Endodermal cell (in vitro differentiated cells): ENCODE data around the gene LRP5. TPM values are rescaled to one million over a fixed set of nuclear protein-coding genes. Genes with fewer than 3 reads are reported as not detected.
A peak's percentile ranks its signal among the peaks of the same experiment; 100 is the strongest.

Source experiments
- DNase-seq: peaks from one replicate; pipeline ENCODE4 v3.0.0-alpha.2; 2017
- H3K27ac ChIP-seq: 2 replicates; pipeline ENCODE4 v1.5.1; 2013; ENCODE audit warnings: mild to moderate bottlenecking, low read depth, low read length, moderate library complexity
- H3K27me3 ChIP-seq: 2 replicates; pipeline ENCODE4 v1.6.1; 2013; ENCODE audit warnings: mild to moderate bottlenecking, low read length, moderate library complexity; ENCODE audit not compliant: insufficient read depth, control insufficient read depth, poor library complexity, severe bottlenecking
- H3K36me3 ChIP-seq: 2 replicates; pipeline ENCODE4 v1.7.0; 2013; ENCODE audit warnings: mild to moderate bottlenecking, low read length, moderate library complexity; ENCODE audit not compliant: control insufficient read depth, insufficient read depth
- H3K4me1 ChIP-seq: one replicate; pipeline ENCODE4 v1.7.0; 2013; ENCODE audit warnings: low read length; ENCODE audit not compliant: control insufficient read depth, insufficient read depth
- H3K4me3 ChIP-seq: 2 replicates; pipeline ENCODE4 v1.5.1; 2013; ENCODE audit warnings: mild to moderate bottlenecking, low read length, moderate library complexity
- H3K9ac ChIP-seq: 2 replicates; pipeline ENCODE4 v1.6.1; 2013; ENCODE audit warnings: mild to moderate bottlenecking, low read length, moderate library complexity; ENCODE audit not compliant: poor library complexity, severe bottlenecking; ENCODE audit errors: extremely low read depth
- H3K9me3 ChIP-seq: 2 replicates; pipeline ENCODE4 v1.6.1; 2013; ENCODE audit warnings: mild to moderate bottlenecking, low read length, moderate library complexity; ENCODE audit not compliant: control insufficient read depth
- H3K27ac Mint-ChIP-seq: 2 replicates; pipeline ENCODE4 v1.8.0; 2020; ENCODE audit warnings: mixed read lengths
- H3K27me3 Mint-ChIP-seq: 2 replicates; pipeline ENCODE4 v1.8.0; 2021; ENCODE audit warnings: mild to moderate bottlenecking, mixed read lengths; ENCODE audit not compliant: insufficient read depth
- H3K36me3 Mint-ChIP-seq: 2 replicates; pipeline ENCODE4 v1.8.0; 2020; ENCODE audit warnings: low read depth, mixed read lengths
- H3K4me1 Mint-ChIP-seq: 2 replicates; pipeline ENCODE4 v1.8.0; 2020; ENCODE audit warnings: mixed read lengths
- H3K4me3 Mint-ChIP-seq: 2 replicates; pipeline ENCODE4 v1.8.0; 2020; ENCODE audit warnings: mild to moderate bottlenecking, moderate library complexity, mixed read lengths
- H3K9me3 Mint-ChIP-seq: 2 replicates; pipeline ENCODE4 v1.8.0; 2020; ENCODE audit warnings: mild to moderate bottlenecking, mixed read lengths
- CTCF ChIP-seq: fragments of 200-600 bp; sonication (generic); conservative IDR thresholded peaks from 2 replicates; pipeline ENCODE4 v1.5.0; 2021; ENCODE audit warnings: antibody characterized with exemption, mild to moderate bottlenecking
- WGBS, 2 experiments: methylation state at CpG; one replicate each; pipeline versions ENCODE4 v1.1.5 to v1.1.7; 2013; ENCODE audit warnings: missing lambda C conversion rate in 2 of 2, mixed read lengths in 1 of 2; ENCODE audit not compliant: insufficient coverage in 1 of 2, insufficient read length in 1 of 2; 5-methylcytosine and 5-hydroxymethylcytosine counted together
- total RNA-seq, 2 donors: library from RNA; stranded (reverse); fragmentation: NEBNext Ultra II Directional in 1 of 2; extraction: Animal tissue kit (Norgen Biotek cat#: 25700) in 1 of 2; gene quantifications; 2 replicates in 1 of 2; 3 replicates in 1 of 2; pipeline ENCODE4 v1.2.1, GENCODE V29; 2021

LRP5 gene
- total RNA-seq, 2 donors from 2014 or later, result 58.2 to 64.1 TPM

GRCh38 chr11:68460741-68461574, 148.6 kb downstream of the LRP5 start, which contains the start of gene PPP6R3:
TSS of gene PPP6R3 (plus strand) at chr11:68460752. CDS start at chr11:68537665, 76,913 bp downstream.
- TF ChIP-seq CTCF, result no peak
- no peaks in the 10 kb centered on the region for H3K9me3 ChIP-seq
- Mint-ChIP-seq H3K27me3 (no peaks in the 10 kb centered on the region), H3K9me3 (no peaks in the 10 kb centered on the region), H3K4me1 (peaks cover 22% of the 10 kb centered on the region), H3K4me3 (peak within 1 kb of the TSS; percentile 83), H3K36me3 (peaks cover 3% of the 10 kb centered on the region), H3K27ac (peak within 1 kb of the TSS; percentile 97)
- peak within 1 kb of the TSS; percentile 96 for H3K27ac ChIP-seq
- DNase-seq, result peak; percentile 74
- H3K4me3 ChIP-seq, result peak within 1 kb of the TSS; percentile 100
- H3K27me3 ChIP-seq, result no peaks in the 10 kb centered on the region
- 0% methylated on average over 36 to 92 of the region's 92 CpGs for WGBS, 2 experiments
- peaks cover 11% of the 10 kb centered on the region for H3K36me3 ChIP-seq
- peaks cover 6% of the 10 kb centered on the region for H3K4me1 ChIP-seq
- H3K9ac ChIP-seq, result peak within 1 kb of the TSS; percentile 88

GRCh38 chr11:68461575-68461917, 149.2 kb downstream of the LRP5 start:
- peak overlapping the region; percentile 100 for H3K4me3 ChIP-seq
- peak overlapping the region; percentile 88 for H3K9ac ChIP-seq
- peak overlapping the region; percentile 83 for H3K4me3 Mint-ChIP-seq
- DNase-seq, result no peak
- H3K36me3 ChIP-seq, result peaks cover 11% of the 10 kb centered on the region
- H3K4me1 Mint-ChIP-seq, result peaks cover 24% of the 10 kb centered on the region
- no peaks in the 10 kb centered on the region for H3K27me3 ChIP-seq
- H3K4me1 ChIP-seq, result peaks cover 6% of the 10 kb centered on the region
- no peak overlapping the region for H3K27ac ChIP-seq
- peak overlapping the region; percentile 89 for H3K27ac Mint-ChIP-seq
- WGBS, 2 experiments, result 0 to 7% methylated on average over 6 to 12 of the region's 12 CpGs
- H3K9me3 Mint-ChIP-seq, result no peaks in the 10 kb centered on the region
- no peak for TF ChIP-seq CTCF
- no peaks in the 10 kb centered on the region for H3K27me3 Mint-ChIP-seq
- H3K9me3 ChIP-seq, result no peaks in the 10 kb centered on the region
- H3K36me3 Mint-ChIP-seq, result peaks cover 5% of the 10 kb centered on the region

GRCh38 chr11:68463714-68464113, 151.3 kb downstream of the LRP5 start:
- no peak for DNase-seq
- no peak for TF ChIP-seq CTCF
- no peak overlapping the region for H3K4me3 Mint-ChIP-seq
- no peak overlapping the region for H3K27ac Mint-ChIP-seq
- H3K27me3 Mint-ChIP-seq, result no peaks in the 10 kb centered on the region
- H3K4me1 Mint-ChIP-seq, result peaks cover 35% of the 10 kb centered on the region
- no peaks in the 10 kb centered on the region for H3K27me3 ChIP-seq
- H3K9ac ChIP-seq, result no peak overlapping the region
- no peak overlapping the region for H3K27ac ChIP-seq
- peaks cover 13% of the 10 kb centered on the region for H3K4me1 ChIP-seq
- peaks cover 14% of the 10 kb centered on the region for H3K36me3 ChIP-seq
- H3K4me3 ChIP-seq, result peak overlapping the region; percentile 100
- H3K36me3 Mint-ChIP-seq, result peaks cover 5% of the 10 kb centered on the region
- no peaks in the 10 kb centered on the region for H3K9me3 Mint-ChIP-seq
- WGBS, 2 experiments, result 100% methylated on average over 1 of the region's 1 CpG; no CpG with 5 or more reads in 1 of the 2 experiments
- H3K9me3 ChIP-seq, result no peaks in the 10 kb centered on the region
